GM21360 (cell line): Measurements from ENCODE around the gene NEB.
A peak's percentile ranks its signal among the peaks of the same experiment; 100 is the strongest.
"Not testable (repeated sequence)": the region's sequence is repeated elsewhere in the genome, so short reads cannot be mapped to it uniquely, and the experiment has no call there.

Experiments used
- ATAC-seq: cut with Tn5 transposase; IDR thresholded peaks from one replicate; pipeline ENCODE4 v1.9.1; 2021; ENCODE audit warnings: mild to moderate bottlenecking, moderate library complexity; ENCODE audit not compliant: unreplicated experiment

Gene NEB

GRCh38 chr2:151704480-151704961 is 29.8 kb downstream of the NEB start:
- not testable (repeated sequence) for ATAC-seq

- not testable (repeated sequence) for ATAC-seq
Observed at GRCh38 chr2:151698134-151698533, 36.1 kb downstream of the NEB start.

- no peak for ATAC-seq
Observed at GRCh38 chr2:151695778-151696177, 38.5 kb downstream of the NEB start.

- ATAC-seq, result no peak
Observed at GRCh38 chr2:151691631-151692030, 42.6 kb downstream of the NEB start.

GRCh38 chr2:151688719-151689118 is 45.6 kb downstream of the NEB start:
- no peak for ATAC-seq

- ATAC-seq, result no peak
Observed at GRCh38 chr2:151682459-151683003, 51.7 kb downstream of the NEB start.

GRCh38 chr2:151681051-151681450 is 53.2 kb downstream of the NEB start:
- ATAC-seq, result no peak

- no peak for ATAC-seq
Observed at GRCh38 chr2:151679994-151680393, 54.3 kb downstream of the NEB start.

- ATAC-seq, result no peak
Observed at GRCh38 chr2:151678849-151679248, 55.4 kb downstream of the NEB start.

- ATAC-seq, result no peak
Observed at GRCh38 chr2:151673016-151673415, 61.3 kb downstream of the NEB start.

GRCh38 chr2:151672277-151672676 is 62.0 kb downstream of the NEB start:
- ATAC-seq, result no peak

- ATAC-seq, result no peak
Observed at GRCh38 chr2:151670846-151671597, 63.3 kb downstream of the NEB start.

- peak; percentile 69 for ATAC-seq
Observed at GRCh38 chr2:151670346-151670745, 63.9 kb downstream of the NEB start.

GRCh38 chr2:151669585-151670081 is 64.6 kb downstream of the NEB start:
- no peak for ATAC-seq

GRCh38 chr2:151668737-151669136 is 65.5 kb downstream of the NEB start:
- no peak for ATAC-seq

GRCh38 chr2:151665959-151666358 is 68.3 kb downstream of the NEB start:
- ATAC-seq, result no peak

GRCh38 chr2:151664520-151664919 is 69.8 kb downstream of the NEB start:
- ATAC-seq, result peak; percentile 60

GRCh38 chr2:151661625-151662024 is 72.7 kb downstream of the NEB start:
- no peak for ATAC-seq

GRCh38 chr2:151658081-151658480 is 76.2 kb downstream of the NEB start:
- no peak for ATAC-seq

GRCh38 chr2:151657667-151658076 is 76.6 kb downstream of the NEB start:
- no peak for ATAC-seq

- no peak for ATAC-seq
Observed at GRCh38 chr2:151655663-151656398, 78.4 kb downstream of the NEB start.

- ATAC-seq, result no peak
Observed at GRCh38 chr2:151654891-151655290, 79.4 kb downstream of the NEB start.
